Fibroblast of lung (primary cell): ENCODE data around the gene TBC1D17. TPM values are rescaled to one million over a fixed set of nuclear protein-coding genes. Genes with fewer than 3 reads are reported as not detected.

Source experiments
- DNase-seq, 2 donors: peaks; one replicate each; pipeline versions ENCODE4 v3.0.0 to v3.0.0-alpha.2; 2010; ENCODE audit warnings: low read depth in 2 of 2
- H2AFZ ChIP-seq: 2 replicates; pipeline ENCODE4 v1.5.1; 2012; ENCODE audit warnings: low read length, control low read depth, inconsistent platforms
- H3K27ac ChIP-seq: 2 replicates; pipeline ENCODE4 v1.5.1; 2011; ENCODE audit warnings: low read length, control low read depth; ENCODE audit not compliant: insufficient read depth
- H3K27me3 ChIP-seq: 2 replicates; pipeline ENCODE4 v1.5.1; 2011; ENCODE audit warnings: mild to moderate bottlenecking, low read length; ENCODE audit not compliant: control insufficient read depth, insufficient read depth
- H3K36me3 ChIP-seq: 2 replicates; pipeline ENCODE4 v1.5.1; 2011; ENCODE audit warnings: low read length; ENCODE audit not compliant: control insufficient read depth, insufficient read depth
- H3K4me1 ChIP-seq: 2 replicates; pipeline ENCODE4 v1.5.1; 2011; ENCODE audit warnings: low read length; ENCODE audit not compliant: control insufficient read depth, insufficient read depth; ENCODE audit errors: extremely low read depth
- H3K4me2 ChIP-seq: 2 replicates; pipeline ENCODE4 v1.5.1; 2011; ENCODE audit warnings: low read length, control low read depth; ENCODE audit not compliant: insufficient read depth; ENCODE audit errors: extremely low read depth
- H3K4me3 ChIP-seq, 4 experiments: fragments of 200-600 bp in 1 of 4; sonication (generic) in 1 of 4; replicated peaks in 1 of 4; 2 replicates each; pipeline ENCODE4 v1.5.1; 2011 to 2016; ENCODE audit warnings: low read length in 4 of 4, low read depth in 3 of 4, mild to moderate bottlenecking in 3 of 4, control low read depth in 2 of 4, inconsistent platforms in 1 of 4, mixed read lengths in 1 of 4; ENCODE audit not compliant: insufficient read depth in 1 of 4; ENCODE audit errors: control extremely low read depth in 1 of 4
- H3K79me2 ChIP-seq: 2 replicates; pipeline ENCODE4 v1.5.1; 2012; ENCODE audit warnings: mild to moderate bottlenecking, low read length, inconsistent platforms; ENCODE audit not compliant: control insufficient read depth, insufficient read depth
- H3K9ac ChIP-seq: 2 replicates; pipeline ENCODE4 v1.5.1; 2011; ENCODE audit warnings: mild to moderate bottlenecking, low read length, control low read depth; ENCODE audit not compliant: insufficient read depth
- H3K9me3 ChIP-seq: 2 replicates; pipeline ENCODE4 v1.5.1; 2012; ENCODE audit warnings: low read depth, low read length; ENCODE audit not compliant: control insufficient read depth, insufficient read depth
- H4K20me1 ChIP-seq: 2 replicates; pipeline ENCODE4 v1.5.1; 2011; ENCODE audit warnings: low read length; ENCODE audit not compliant: control insufficient read depth, insufficient read depth; ENCODE audit errors: extremely low read depth
- EZH2 ChIP-seq: IDR thresholded peaks from 2 replicates; pipeline ENCODE4 v1.5.1; 2012; ENCODE audit warnings: low read length, control low read depth, mild to moderate bottlenecking; ENCODE audit errors: missing control alignments
- polyA plus RNA-seq, 2 donors: library from polyadenylated mRNA; depleted of rRNA in 1 of 2; stranded (reverse) in 1 of 2; unstranded in 1 of 2; fragments of >200 nt; gene quantifications; 2 replicates each; pipeline ENCODE4 v1.2.1, GENCODE V29; 2011 to 2012; ENCODE audit warnings: missing spikeins in 1 of 2
- total RNA-seq: library from RNA; depleted of rRNA; stranded (reverse); fragments of >200 nt; gene quantifications from 2 replicates; pipeline ENCODE4 v1.2.1, GENCODE V29; 2014
- TF ChIP-seq, protein P1 (sequence below), 2 donors: IDR thresholded peaks in 1 of 2; conservative IDR thresholded peaks in 1 of 2; 1 replicate in 1 of 2; 2 replicates in 1 of 2; pipeline ENCODE4 v1.5.1; 2011 to 2012; ENCODE audit warnings: low read length in 2 of 2, control low read depth in 1 of 2, inconsistent platforms in 1 of 2, low read depth in 1 of 2, mild to moderate bottlenecking in 1 of 2

The TBC1D17 gene
- total and polyA plus RNA-seq, 2 donors (not counting 1 experiment from before 2014, with no cell fraction given), result 19.5 to 32.5 TPM

DNA sequence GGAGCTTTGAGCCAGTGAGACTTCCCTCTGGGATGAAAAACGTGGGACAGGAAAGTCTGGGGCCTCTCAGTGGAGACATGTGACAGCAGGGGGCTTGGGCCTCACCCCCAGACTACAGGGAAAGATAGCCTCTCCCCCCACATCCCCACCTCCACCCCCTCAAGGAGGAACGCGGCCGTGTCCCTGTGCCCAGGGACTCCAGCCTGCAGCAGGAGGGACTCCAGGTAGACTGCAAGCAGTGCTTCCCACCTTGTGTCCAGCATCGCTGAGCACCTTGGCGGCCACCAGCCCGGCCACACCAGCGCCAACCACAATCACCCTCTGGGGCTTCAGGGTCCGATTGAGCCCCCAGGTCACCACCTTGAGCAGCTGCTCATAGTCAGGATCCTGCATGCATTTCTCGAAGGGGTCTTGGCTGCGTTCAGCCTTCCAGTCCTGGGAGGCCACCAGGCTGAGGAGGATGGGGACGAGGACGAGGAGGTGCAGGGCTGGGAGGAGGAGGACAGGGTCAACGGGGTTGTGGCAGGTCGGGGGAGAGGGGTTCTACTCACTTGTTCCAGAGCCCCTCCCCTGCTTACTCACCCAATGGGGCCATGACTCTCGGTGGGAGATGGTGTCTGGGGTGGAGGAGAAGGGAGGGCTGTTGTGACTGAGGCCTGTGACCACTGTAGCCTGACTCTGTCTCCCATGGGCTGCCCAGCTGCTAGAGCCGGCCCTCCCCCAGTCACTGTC is 18.2 kb downstream of the TBC1D17 start:
- no peaks in the 10 kb centered on the region for H4K20me1 ChIP-seq
- H3K4me1 ChIP-seq, result peaks cover 4% of the 10 kb centered on the region
- no peaks in the 10 kb centered on the region for H3K36me3 ChIP-seq
- no peak overlapping the region for H2AFZ ChIP-seq
- no peak overlapping the region for H3K4me2 ChIP-seq
- no peak for DNase-seq
- H3K27me3 ChIP-seq, result no peaks in the 10 kb centered on the region
- H3K4me3 ChIP-seq, result no peak overlapping the region
- H3K9me3 ChIP-seq, result no peaks in the 10 kb centered on the region
- H3K79me2 ChIP-seq, result no peaks in the 10 kb centered on the region
- TF ChIP-seq, protein P1, sequence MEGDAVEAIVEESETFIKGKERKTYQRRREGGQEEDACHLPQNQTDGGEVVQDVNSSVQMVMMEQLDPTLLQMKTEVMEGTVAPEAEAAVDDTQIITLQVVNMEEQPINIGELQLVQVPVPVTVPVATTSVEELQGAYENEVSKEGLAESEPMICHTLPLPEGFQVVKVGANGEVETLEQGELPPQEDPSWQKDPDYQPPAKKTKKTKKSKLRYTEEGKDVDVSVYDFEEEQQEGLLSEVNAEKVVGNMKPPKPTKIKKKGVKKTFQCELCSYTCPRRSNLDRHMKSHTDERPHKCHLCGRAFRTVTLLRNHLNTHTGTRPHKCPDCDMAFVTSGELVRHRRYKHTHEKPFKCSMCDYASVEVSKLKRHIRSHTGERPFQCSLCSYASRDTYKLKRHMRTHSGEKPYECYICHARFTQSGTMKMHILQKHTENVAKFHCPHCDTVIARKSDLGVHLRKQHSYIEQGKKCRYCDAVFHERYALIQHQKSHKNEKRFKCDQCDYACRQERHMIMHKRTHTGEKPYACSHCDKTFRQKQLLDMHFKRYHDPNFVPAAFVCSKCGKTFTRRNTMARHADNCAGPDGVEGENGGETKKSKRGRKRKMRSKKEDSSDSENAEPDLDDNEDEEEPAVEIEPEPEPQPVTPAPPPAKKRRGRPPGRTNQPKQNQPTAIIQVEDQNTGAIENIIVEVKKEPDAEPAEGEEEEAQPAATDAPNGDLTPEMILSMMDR (conservative IDR thresholded peaks at IDR 0.05 in 1 of 2, IDR thresholded peaks at IDR 0.05 in 1 of 2; ENCODE audit: low read depth in 1 of 2, low read length in 2 of 2), result no peak
- TF ChIP-seq EZH2, result no peak
- no peak overlapping the region for H3K9ac ChIP-seq
- H3K27ac ChIP-seq, result no peak overlapping the region

DNA sequence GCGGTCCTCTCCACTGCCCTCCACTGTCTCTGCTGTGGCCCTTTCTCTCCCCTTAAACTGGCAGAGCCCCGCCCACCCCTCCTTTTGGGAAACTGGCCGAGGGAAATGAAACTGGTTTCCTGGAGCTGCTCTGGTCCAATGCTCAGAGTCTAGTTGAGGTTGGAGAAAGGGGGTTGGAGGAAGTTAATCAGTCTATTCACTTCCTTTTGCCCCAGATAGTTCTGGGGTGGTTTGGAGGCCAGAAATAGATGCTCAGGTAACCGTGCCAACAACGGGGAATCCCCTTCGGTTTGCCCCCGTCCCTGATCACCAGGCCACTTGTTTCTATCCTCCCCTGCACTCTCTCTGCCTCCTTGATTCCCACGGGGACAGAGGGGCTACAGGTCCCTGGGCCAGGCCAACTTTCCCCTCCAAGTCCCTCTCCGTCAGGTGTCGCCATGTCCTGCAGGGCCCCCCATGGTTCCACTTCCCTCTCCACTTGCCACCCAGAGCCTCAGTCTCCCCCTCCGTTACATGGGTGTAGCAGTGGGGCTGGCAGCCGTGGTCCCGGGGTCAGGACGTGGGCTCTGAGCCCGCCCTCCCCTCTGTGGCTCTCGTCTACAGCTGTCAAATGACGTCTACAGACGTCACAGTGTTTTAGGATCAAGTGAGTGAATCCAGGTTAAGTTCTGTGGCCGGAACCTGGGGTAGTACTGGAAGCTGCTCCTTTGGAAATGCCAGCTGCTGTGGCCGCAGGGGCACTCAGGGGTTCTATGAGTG is 19.5 kb downstream of the TBC1D17 start, which contains the start of gene IL4I1:
TSS of gene IL4I1 (minus strand) at position 25 of the 759 bp plus-strand sequence. CDS start 727 bp downstream, outside the sequence.
- no peak within 1 kb of the TSS for H3K9ac ChIP-seq

DNA sequence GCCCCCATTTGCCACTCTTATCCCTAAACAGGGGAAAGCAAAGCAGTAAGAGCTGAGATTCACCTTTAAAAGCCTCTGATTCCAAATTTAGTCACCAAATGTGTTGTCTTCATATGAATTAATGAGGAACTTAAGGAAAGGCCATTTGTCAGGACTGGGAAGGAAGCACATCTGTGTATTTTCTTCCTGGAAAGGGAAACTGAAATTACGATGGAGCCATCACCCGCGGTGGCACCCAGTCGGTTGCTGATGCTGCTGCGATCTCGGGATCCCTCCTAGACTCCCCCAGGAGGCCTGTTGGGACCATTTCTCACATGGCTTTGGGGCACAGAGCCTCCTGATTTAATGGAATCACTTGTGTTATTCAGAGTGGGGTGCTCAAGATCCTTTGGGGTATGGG is 26.6 kb downstream of the TBC1D17 start:
- Histone ChIP-seq H3K79me2 (no peaks in the 10 kb centered on the region), H3K9ac (no peak overlapping the region), H4K20me1 (no peaks in the 10 kb centered on the region), H3K4me1 (no peaks in the 10 kb centered on the region), H3K9me3 (no peaks in the 10 kb centered on the region), H3K4me2 (no peak overlapping the region), H3K36me3 (peaks cover 15% of the 10 kb centered on the region), H3K27ac (no peak overlapping the region), H3K27me3 (no peaks in the 10 kb centered on the region), H3K4me3 (no peak overlapping the region), H2AFZ (no peak overlapping the region)
- DNase-seq, result no peak
- TF ChIP-seq, protein P1 (conservative IDR thresholded peaks at IDR 0.05 in 1 of 2, IDR thresholded peaks at IDR 0.05 in 1 of 2; ENCODE audit: low read depth in 1 of 2, low read length in 2 of 2), result no peak
- TF ChIP-seq EZH2, result no peak

More for the DNA sequence above, 19.5 kb downstream of the TBC1D17 start, which contains the start of gene IL4I1:
- Histone ChIP-seq H2AFZ (no peak within 1 kb of the TSS), H3K4me1 (peaks cover 4% of the 10 kb centered on the region), H4K20me1 (no peaks in the 10 kb centered on the region), H3K4me3 (no peak within 1 kb of the TSS), H3K36me3 (no peaks in the 10 kb centered on the region), H3K27ac (no peak within 1 kb of the TSS), H3K4me2 (peak within 1 kb of the TSS; percentile 5), H3K27me3 (no peaks in the 10 kb centered on the region), H3K79me2 (no peaks in the 10 kb centered on the region), H3K9me3 (no peaks in the 10 kb centered on the region)
- DNase-seq, result peak in 1 of 2 donors; percentile 20
- TF ChIP-seq, protein P1 (conservative IDR thresholded peaks at IDR 0.05 in 1 of 2, IDR thresholded peaks at IDR 0.05 in 1 of 2; ENCODE audit: low read depth in 1 of 2, low read length in 2 of 2), result no peak
- no peak for TF ChIP-seq EZH2
